ENCODE results near the gene AKAP3.

Gene AKAP3

DNA sequence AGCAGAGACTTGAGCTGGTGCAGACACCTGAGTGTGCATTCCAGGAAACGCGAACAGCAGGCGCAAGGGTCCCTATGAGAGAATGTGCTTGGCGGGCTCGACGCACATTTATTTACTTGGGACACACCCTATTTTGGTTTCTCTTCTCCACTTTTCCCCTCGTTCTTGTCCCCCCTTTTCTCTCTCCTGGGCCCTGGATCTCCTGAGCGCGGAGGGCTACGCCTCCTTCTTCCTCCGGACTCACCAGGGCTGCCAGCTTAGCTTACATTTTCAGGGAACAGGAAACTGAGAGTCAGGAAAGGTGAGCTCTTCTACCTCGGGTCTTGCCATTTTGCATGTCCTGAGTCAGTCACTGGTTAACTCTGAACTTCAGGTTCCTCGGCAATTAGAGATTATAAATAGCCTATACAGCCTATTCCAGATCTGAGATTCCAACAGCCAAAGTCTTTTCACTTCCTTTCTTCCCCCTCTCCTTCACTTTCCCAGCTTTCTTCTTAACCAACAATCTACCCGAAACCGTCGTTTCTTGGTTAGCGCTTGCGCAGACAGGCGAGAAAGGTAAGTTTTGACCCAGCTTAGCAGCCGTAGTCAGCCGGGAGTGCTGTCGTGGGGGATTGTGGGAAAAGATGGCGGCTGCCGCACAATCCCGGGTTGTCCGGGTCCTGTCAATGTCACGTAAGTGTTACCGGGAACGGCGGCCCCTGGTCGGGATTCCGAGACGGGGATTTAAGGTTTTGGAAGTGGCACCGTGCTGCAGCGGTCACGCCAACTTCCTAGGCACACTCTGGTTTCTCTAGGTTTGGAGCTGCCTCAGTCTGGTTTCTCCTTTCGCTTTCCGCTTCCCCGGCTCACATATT, at the start of gene AKAP3, which contains the start of gene NDUFA9:
AKAP3 (minus strand) TSS at position 551 of the 857 bp plus-strand sequence. CDS start 10,855 bp downstream, outside the sequence.
NDUFA9 (plus strand) TSS at position 614 of the 857 bp plus-strand sequence; CDS start at position 627, 13 bp downstream.
- DNase-seq: peak; percentile 84

DNA sequence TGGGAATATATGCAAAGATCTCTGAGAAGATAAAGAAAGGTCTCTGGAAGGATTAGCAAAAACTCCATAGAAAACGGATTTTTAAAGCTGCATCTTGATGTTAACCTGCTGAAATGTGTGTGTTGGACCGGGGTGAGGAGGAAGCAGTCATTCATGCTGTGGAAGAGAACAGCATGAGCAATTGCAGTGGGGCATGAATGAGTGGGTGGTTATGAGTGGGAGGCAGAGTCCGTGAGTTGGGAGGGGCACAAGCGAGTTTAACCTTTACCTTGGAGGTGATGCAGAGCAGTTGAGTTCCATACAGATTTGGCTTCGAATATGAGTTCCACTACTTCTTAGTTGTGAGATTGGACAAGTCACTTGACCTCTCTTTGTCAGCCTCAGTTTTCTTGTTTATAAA, 41.9 kb upstream of the AKAP3 start:
- DNase-seq: no peak

GRCh38 chr12:4685317-4685716, 36.5 kb upstream of the AKAP3 start:
- no peak for DNase-seq

- no peak for DNase-seq
These were observed 32.9 kb upstream of the AKAP3 start for GRCh38 chr12:4681732-4682131.

DNA sequence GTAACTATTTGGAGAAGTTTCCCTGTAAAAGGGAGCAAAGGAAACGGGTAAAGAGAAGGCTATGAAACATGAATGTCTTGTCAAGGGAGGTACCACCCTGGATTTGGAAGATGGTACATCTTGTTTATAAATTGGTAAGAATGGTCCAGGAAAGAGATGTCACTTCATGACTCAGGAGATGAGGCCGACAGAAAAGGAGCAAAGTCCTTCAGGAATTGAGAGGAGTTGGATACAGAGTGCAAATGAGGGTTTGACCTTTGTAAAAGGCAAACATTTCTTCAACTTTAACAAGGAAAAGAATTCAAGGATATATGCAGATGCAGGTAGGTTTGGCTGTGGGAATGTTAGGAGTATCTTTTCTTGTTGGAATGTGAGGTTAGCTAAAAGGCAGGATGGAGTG, 30.9 kb upstream of the AKAP3 start:
- no peak for DNase-seq

DNA sequence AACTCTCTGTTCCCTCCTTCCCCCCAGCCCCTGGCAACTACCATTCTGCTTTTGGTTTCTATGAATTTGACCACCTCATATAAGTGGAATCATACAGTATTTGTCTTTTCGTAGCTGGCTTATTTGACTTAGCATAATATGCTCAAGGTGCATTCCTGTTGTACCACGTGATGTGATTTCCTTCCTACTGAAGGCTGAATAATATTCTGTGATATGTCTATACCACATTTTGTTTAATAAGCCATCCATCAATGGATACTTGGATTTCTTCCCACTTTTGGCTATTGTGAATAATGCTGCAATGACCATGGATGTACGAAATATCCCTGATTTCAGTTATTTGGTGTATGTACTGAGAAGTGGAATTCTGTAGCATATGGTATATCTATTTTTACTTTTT, 16.4 kb upstream of the AKAP3 start:
- no peak for DNase-seq

- no peak for DNase-seq
These were observed 15.2 kb upstream of the AKAP3 start for GRCh38 chr12:4663971-4664505.

GRCh38 chr12:4653691-4654090, 4.8 kb upstream of the AKAP3 start:
- DNase-seq: no peak

DNA sequence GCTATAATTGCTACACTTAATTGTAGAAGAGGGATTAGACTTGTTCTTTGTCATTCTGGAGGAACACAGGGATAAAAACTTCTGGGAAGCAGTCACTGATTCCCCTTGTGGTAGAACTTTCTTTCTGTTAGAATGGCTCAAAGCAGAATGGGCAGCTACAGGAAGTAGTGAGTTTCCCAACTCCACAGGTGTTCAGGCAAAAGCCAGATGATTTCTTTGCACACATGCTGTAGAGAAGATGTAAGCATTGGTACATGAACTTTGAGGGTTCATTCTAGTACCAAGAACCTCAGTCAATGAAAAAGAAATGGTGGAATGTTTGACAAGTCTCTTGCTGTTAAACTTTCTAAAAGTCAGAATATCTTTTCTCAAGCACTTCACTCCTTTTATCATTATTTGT, 4.4 kb upstream of the AKAP3 start:
- DNase-seq: no peak

GRCh38 chr12:4649358-4649661, 459 bp upstream of the AKAP3 start:
- DNase-seq: no peak

GRCh38 chr12:4648104-4648500, 749 bp downstream of the AKAP3 start:
- DNase-seq: no peak

- no peak for DNase-seq
These were observed 3.8 kb downstream of the AKAP3 start for GRCh38 chr12:4645023-4645422.

DNA sequence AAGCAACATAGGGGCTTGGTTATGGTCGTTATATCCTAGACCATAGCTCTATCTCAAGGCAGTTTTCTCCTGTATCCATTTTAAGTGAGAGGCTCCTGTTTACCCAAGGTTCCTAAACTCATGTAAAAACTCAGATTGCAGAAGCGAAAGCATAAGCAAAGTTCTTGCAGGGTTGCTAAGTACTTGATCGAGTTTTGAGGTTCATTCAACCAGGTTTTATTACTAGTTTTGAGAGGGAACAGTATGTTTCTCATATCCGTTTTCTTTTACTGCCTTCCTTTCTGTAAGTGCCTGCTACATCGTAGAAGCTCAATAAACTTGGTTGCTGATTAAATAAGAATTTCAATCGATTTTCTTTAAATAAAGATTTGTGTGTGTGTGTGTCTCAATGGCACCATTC, 5.1 kb downstream of the AKAP3 start:
- no peak for DNase-seq

DNA sequence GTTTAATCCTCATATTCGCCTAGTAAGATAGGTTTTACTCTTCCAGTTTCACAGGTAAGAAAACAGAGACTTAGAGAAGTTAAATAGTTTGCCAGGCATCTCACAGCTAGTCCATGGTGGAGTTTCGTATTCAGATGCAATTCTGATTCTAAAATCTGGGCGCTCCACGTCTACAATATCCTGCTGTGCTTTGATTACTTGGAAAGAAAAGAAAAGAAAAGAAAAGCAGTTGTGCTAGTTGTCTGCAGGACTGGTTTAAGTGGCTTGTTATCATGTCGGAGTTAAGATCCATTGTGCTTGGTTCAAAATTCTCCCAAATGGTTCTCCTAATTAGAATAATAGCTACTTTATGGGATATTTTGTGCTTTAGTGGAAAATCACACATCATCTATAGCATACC, 18.6 kb downstream of the AKAP3 start:
- no peak for DNase-seq

DNA sequence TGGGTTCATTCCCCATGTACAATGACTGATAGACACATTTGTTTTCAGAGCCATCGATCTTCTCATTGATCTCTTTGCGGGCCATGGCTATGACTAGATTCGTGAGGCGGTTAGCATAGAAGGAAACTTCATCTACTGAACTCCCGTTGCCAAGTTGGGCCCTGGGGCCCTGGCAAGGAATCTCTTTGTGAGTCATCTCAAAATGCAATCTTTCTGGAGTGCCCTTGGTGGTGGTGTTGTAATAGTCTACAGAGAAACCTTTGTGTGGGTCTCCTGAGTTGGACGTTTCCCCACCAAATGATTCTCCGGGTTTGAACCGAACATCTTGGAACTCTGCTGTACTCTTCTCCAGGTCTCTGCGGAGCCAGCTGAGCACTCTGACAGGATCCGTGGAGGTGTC, 20.4 kb downstream of the AKAP3 start:
- no peak for DNase-seq

GRCh38 chr12:4626543-4626942, 22.3 kb downstream of the AKAP3 start:
- no peak for DNase-seq

DNA sequence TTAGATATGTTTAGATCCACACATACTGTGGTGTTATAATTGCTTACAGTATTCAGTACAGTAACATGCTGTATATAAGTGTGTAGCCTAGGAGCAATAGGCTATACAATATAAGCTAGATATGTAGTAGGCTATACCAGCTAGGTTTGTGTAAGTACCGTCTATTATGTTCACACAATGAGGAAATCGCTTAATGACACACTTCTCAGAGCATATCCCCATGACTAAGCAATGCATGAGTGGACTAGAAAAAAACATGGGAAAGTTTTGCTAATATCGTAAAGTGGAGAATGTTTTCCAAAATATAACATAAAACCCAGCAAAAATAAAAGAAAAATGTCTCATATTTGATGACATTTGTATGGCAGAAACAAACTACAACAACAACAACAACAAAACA, 27.3 kb downstream of the AKAP3 start:
- DNase-seq: no peak

DNA sequence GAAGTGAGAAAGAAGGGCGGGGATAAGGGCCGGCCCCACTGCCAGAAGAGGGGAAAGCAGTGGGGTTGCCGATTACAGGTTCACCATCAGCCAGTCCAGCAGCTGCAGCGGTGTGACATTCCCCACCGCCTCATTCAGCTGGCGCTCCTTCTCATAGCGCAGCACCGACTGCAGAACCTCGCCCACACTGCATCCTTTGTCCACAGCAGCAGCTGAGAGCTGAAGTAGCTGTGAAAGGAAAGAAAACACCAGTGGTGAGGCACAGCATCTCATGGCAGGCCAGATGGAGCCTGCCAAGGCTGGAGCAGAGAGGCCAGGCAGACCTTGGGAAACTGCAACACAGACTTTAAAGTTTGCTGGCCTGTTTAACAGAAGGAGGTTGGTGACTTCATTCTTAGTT, 33.2 kb downstream of the AKAP3 start:
- DNase-seq: no peak

DNA sequence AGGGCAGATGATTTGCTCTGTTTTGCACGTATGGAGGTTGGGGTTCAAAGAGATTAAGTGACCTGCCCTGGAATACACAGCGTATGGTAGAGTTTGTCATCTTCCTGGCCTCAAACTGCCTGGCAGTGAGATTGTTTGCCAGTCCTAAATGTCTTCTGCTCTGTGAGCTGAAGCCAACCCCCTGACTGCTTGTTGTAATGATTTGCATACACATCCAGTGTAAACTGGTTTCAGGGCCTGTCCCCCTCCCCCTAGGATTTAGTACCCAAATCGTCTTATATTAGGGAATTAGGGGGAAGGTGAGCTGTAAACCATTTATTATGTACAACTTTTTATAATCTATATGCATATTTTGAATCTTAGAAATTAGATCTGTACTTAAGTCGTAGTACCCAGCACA, 38.4 kb downstream of the AKAP3 start:
- no peak for DNase-seq

GRCh38 chr12:4609071-4609470, 39.8 kb downstream of the AKAP3 start:
- no peak for DNase-seq

DNA sequence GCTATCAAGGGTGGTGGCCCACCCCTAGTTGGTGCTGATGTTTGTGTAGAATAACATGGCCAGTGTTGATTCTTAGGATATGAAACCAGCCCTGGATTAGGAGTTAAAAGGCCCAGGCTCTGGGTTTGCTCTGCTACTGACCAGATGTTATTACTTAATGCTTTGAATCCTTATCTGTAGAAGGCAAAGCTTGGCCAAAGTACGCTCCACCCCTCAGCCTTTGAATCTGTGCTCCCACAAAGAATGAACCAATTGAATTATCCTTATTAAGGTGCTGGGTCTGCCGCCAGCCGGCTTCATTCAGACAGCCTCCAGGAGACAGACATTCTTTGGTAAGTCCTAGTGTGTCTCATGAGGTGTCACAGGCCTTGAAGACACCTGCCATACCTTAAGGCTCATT, 41.8 kb downstream of the AKAP3 start:
- DNase-seq: no peak

- DNase-seq: peak; percentile 87
These were observed 44.1 kb downstream of the AKAP3 start for GRCh38 chr12:4604684-4605193.

- no peak for DNase-seq
These were observed 44.9 kb downstream of the AKAP3 start for GRCh38 chr12:4603946-4604345.

- DNase-seq: no peak
These were observed 45.4 kb downstream of the AKAP3 start for GRCh38 chr12:4603421-4603820.

GRCh38 chr12:4595881-4596280, 53.0 kb downstream of the AKAP3 start:
- no peak for DNase-seq
